HepG2 (cell line): ENCODE measurements around the gene ADGRB3. TPM values are rescaled to one million over a fixed set of nuclear protein-coding genes. Genes with fewer than 3 reads are reported as not detected.

Experiments
- ATAC-seq: fragments of 200-7000 bp; cut with Tn5 transposase; 3 replicates; pipeline ENCODE4 v1.9.1; 2020; ENCODE audit warnings: mild to moderate bottlenecking, moderate library complexity
- BruUV-seq: library from RNA; stranded (reverse); fragments of 400-500 nt; replicated peaks from 2 replicates; lab custom pipeline; 2021; lab: Mats Ljungman, UMichigan
- CTCF ChIA-PET: fragments of 300-600 bp; formaldehyde crosslinking; extraction: SDS; loops from one replicate; lab custom pipeline; 2021; ENCODE audit warnings: low total read pairs, inconsistent platforms, low intra/inter-chr PET ratio; lab: Yijun Ruan, JAX
- POLR2A ChIA-PET: fragments of 350-600 bp; sonication (Branson Sonifier 250); formaldehyde crosslinking; loops from one replicate; lab custom pipeline; 2020; ENCODE audit warnings: antibody characterized with exemption, inconsistent platforms; lab: Yijun Ruan, JAX
- DNase-seq: peaks from one replicate; pipeline ENCODE4 v3.0.0-alpha.2; 2015; ENCODE audit warnings: low spot score
- FAIRE-seq: peaks from 3 replicates; lab custom pipeline; 2011; peaks lifted over from hg19 to GRCh38; lab: Jason Lieb, UNC
- H2AFZ ChIP-seq: one replicate; pipeline ENCODE4 v1.6.1; 2011; ENCODE audit warnings: low read length, inconsistent platforms
- H3K27ac ChIP-seq: fragments of 300-600 bp; 3 replicates; pipeline ENCODE4 v1.8.0; 2011; ENCODE audit warnings: mixed run types, mild to moderate bottlenecking, mixed read lengths, low read length, inconsistent platforms; ENCODE audit not compliant: insufficient read depth; ENCODE audit errors: extremely low read length
- H3K27me3 ChIP-seq, 2 experiments: fragments of 200-600 bp in 1 of 2; 2 replicates in 1 of 2; 3 replicates in 1 of 2; pipeline versions ENCODE4 v1.6.0 to v1.8.0; 2011; ENCODE audit warnings: low read length in 2 of 2, mild to moderate bottlenecking in 2 of 2, moderate library complexity in 2 of 2, inconsistent platforms in 1 of 2; ENCODE audit not compliant: insufficient read depth in 2 of 2, control insufficient read depth in 1 of 2
- H3K36me3 ChIP-seq, 2 experiments: fragments of 200-600 bp in 1 of 2; replicated peaks in 1 of 2; 2 replicates in 1 of 2; 3 replicates in 1 of 2; pipeline versions ENCODE4 v1.5.1 to v1.8.0; 2011; ENCODE audit warnings: low read length in 2 of 2, inconsistent platforms in 1 of 2; ENCODE audit not compliant: insufficient read depth in 2 of 2, control insufficient read depth in 1 of 2
- H3K4me1 ChIP-seq: 2 replicates; pipeline ENCODE4 v1.5.1; 2012; ENCODE audit warnings: low read length, inconsistent platforms; ENCODE audit not compliant: insufficient read depth
- H3K4me2 ChIP-seq: 2 replicates; pipeline ENCODE4 v1.6.0; 2011; ENCODE audit warnings: low read depth, low read length, inconsistent platforms
- H3K4me3 ChIP-seq, 3 experiments: fragments of 200-600 bp in 1 of 3; sonication (generic), shearing (Covaris generic) in 1 of 3; replicated peaks in 1 of 3; 2 replicates each; pipeline ENCODE4 v1.5.1; 2011 to 2016; ENCODE audit warnings: low read length in 3 of 3, inconsistent platforms in 2 of 3, low read depth in 2 of 3, mild to moderate bottlenecking in 2 of 3, control low read depth in 1 of 3, mixed read lengths in 1 of 3; ENCODE audit not compliant: insufficient read depth in 1 of 3
- H3K79me2 ChIP-seq: one replicate; pipeline ENCODE4 v1.6.1; 2011; ENCODE audit warnings: low read length, inconsistent platforms; ENCODE audit not compliant: insufficient read depth
- H3K9ac ChIP-seq: 2 replicates; pipeline ENCODE4 v1.6.0; 2011; ENCODE audit warnings: mild to moderate bottlenecking, low read depth, low read length, inconsistent platforms; ENCODE audit not compliant: insufficient read depth
- H3K9me3 ChIP-seq: 2 replicates; pipeline ENCODE4 v1.5.1; 2012; ENCODE audit warnings: mild to moderate bottlenecking, low read length
- H4K20me1 ChIP-seq: 2 replicates; pipeline ENCODE4 v1.6.0; 2011; ENCODE audit warnings: inconsistent platforms, mild to moderate bottlenecking, low read length, moderate library complexity; ENCODE audit not compliant: insufficient read depth
- ARNT ChIP-seq: fragments of 450-650 bp; IDR thresholded peaks from 2 replicates; pipeline ENCODE4 v1.6.1; 2017
- ATF1 ChIP-seq: IDR thresholded peaks from 2 replicates; pipeline ENCODE4 v1.6.1; 2016; ENCODE audit warnings: mild to moderate bottlenecking, control low read depth
- BCL6 ChIP-seq: IDR thresholded peaks from 2 replicates; pipeline ENCODE4 v1.6.1; 2016; ENCODE audit warnings: missing genetic modification reagents, missing compliant biosample characterization
- CEBPB ChIP-seq: IDR thresholded peaks from 2 replicates; pipeline ENCODE4 v1.6.1; 2011; ENCODE audit warnings: low read depth, low read length, improper control_type of control experiment, borderline replicate concordance
- CHD2 ChIP-seq: IDR thresholded peaks from 2 replicates; pipeline ENCODE4 v1.6.1; 2011; ENCODE audit warnings: low read depth, low read length, improper control_type of control experiment
- DNMT1 ChIP-seq: sonication (generic); formaldehyde crosslinking; IDR thresholded peaks from 2 replicates; pipeline ENCODE4 v1.5.1; 2020; ENCODE audit warnings: mild to moderate bottlenecking, missing genetic modification reagents
- ETV5 ChIP-seq: IDR thresholded peaks from 2 replicates; pipeline ENCODE4 v1.6.1; 2018; ENCODE audit warnings: missing biosample characterization, missing genetic modification reagents, inconsistent platforms, borderline replicate concordance
- HOXA5 ChIP-seq: sonication (generic); formaldehyde crosslinking; IDR thresholded peaks from 2 replicates; pipeline ENCODE4 v1.4.0; 2020; ENCODE audit warnings: missing genetic modification reagents
- IKZF1 ChIP-seq: fragments of 450-650 bp; IDR thresholded peaks from 2 replicates; pipeline ENCODE4 v1.7.1; 2016
- RFX1 ChIP-seq: fragments of 450-650 bp; IDR thresholded peaks from 2 replicates; pipeline ENCODE4 v1.6.1; 2017
- TARDBP ChIP-seq: sonication (generic); formaldehyde crosslinking; IDR thresholded peaks from 2 replicates; pipeline ENCODE4 v1.8.0; 2022; ENCODE audit warnings: mild to moderate bottlenecking, missing genetic modification reagents
- TBL1XR1 ChIP-seq: fragments of 150-350 bp; IDR thresholded peaks from 2 replicates; pipeline ENCODE4 v1.6.1; 2014; ENCODE audit warnings: borderline replicate concordance, low read length; ENCODE audit not compliant: partially characterized antibody
- ZBTB38 ChIP-seq: sonication (generic); formaldehyde crosslinking; IDR thresholded peaks from 2 replicates; pipeline ENCODE4 v1.5.1; 2020; ENCODE audit warnings: mild to moderate bottlenecking, missing genetic modification reagents
- ZFP62 ChIP-seq: sonication (generic); formaldehyde crosslinking; IDR thresholded peaks from 2 replicates; pipeline ENCODE4 v1.4.0; 2020; ENCODE audit warnings: missing genetic modification reagents
- WGBS: methylation state at CpG from one replicate; pipeline ENCODE4 v1.1.6; 2017; ENCODE audit warnings: low lambda C conversion rate; 5-methylcytosine and 5-hydroxymethylcytosine counted together
- in situ Hi-C: cut with HindIII; loops from 2 replicates; pipeline ENCODE4 v1.10.0; 2017; ENCODE audit warnings: low pct_unique_long_range_greater_than_20kb; ENCODE audit not compliant: extremely low pct_ligation_motif_present
- intact Hi-C: fragments of 100-400 bp; cut with micrococcal nuclease; formaldehyde crosslinking; loops from one replicate; pipeline ENCODE4 v1.10.0; 2022; ENCODE audit not compliant: unreplicated experiment
- polyA plus RNA-seq, 8 experiments: library from polyadenylated mRNA; depleted of rRNA in 3 of 8; stranded (reverse) in 7 of 8; unstranded in 1 of 8; fragments of >200 nt; fragmentation: Illumina TruSeq in 4 of 8; extraction: Trizol in 4 of 8; gene quantifications; 2 replicates each; pipeline versions ENCODE4 v1.2.1 to v1.2.3, GENCODE V29; 2011 to 2016; ENCODE audit warnings: low read depth in 4 of 8, missing spikeins in 1 of 8, mixed read lengths in 1 of 8; ENCODE audit not compliant: insufficient read depth in 1 of 8
- total RNA-seq, 5 experiments: library from RNA; depleted of rRNA; stranded (reverse); fragments of >200 nt; fragmentation: Illumina TruSeq; extraction: Trizol; gene quantifications; 2 replicates each; pipeline ENCODE4 v1.2.3, GENCODE V29; 2016; ENCODE audit warnings: low read depth in 1 of 5
- TF ChIP-seq, protein P1 (sequence below): IDR thresholded peaks from 2 replicates; pipeline ENCODE4 v1.6.1; 2016; ENCODE audit warnings: missing genetic modification reagents, missing compliant biosample characterization

Gene ADGRB3
- total and polyA plus RNA-seq, 2 of the 13 experiments (the other 11 are each of a cell fraction or from before 2014, with no cell fraction given): not detected

DNA sequence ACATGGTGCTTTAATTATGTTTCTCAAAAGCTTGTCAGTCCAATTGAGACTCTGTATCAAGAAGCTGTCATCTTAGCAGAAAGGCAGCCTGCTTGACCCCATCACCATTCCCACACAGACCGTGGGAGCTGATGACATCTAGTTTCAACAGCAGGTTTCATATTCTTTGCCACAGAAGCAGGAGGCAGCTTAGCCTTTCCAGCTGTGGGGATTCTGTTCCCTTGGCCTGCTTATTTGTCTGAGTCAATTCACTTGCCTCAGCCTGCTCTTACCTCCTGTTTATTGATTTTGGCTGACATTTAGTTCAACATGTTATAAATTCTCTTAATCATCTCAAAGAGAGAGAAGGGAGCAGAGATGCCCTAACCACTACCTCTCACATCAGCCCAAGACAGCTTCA, 527.7 kb downstream of the ADGRB3 start:
- in situ Hi-C loops: no loop called here
- no peaks in the 10 kb centered on the region for H4K20me1 ChIP-seq
- H3K4me2 ChIP-seq: no peak overlapping the region
- no peak overlapping the region for H3K27ac ChIP-seq
- H3K4me1 ChIP-seq: no peaks in the 10 kb centered on the region
- DNase-seq (no peak), FAIRE-seq (no peak), ATAC-seq (no peak)
- H3K9me3 ChIP-seq: no peaks in the 10 kb centered on the region
- no peak overlapping the region for H3K4me3 ChIP-seq
- intact Hi-C loops: no loop called here
- ChIA-PET POLR2A (no interaction called here), CTCF (no interaction called here)
- no peak overlapping the region for H3K9ac ChIP-seq
- no peak overlapping the region for H2AFZ ChIP-seq
- TF ChIP-seq TARDBP (CRISPR knock-in tag) (no peak), TBL1XR1 (no peak), HOXA5 (CRISPR knock-in tag) (no peak), BCL6 (no peak), ARNT (no peak), IKZF1 (no peak)
- TF ChIP-seq, protein P1, sequence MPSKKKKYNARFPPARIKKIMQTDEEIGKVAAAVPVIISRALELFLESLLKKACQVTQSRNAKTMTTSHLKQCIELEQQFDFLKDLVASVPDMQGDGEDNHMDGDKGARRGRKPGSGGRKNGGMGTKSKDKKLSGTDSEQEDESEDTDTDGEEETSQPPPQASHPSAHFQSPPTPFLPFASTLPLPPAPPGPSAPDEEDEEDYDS (CRISPR knock-in tag): no peak
- no peaks in the 10 kb centered on the region for H3K79me2 ChIP-seq
- BruUV-seq: no TSS peak
- no peaks in the 10 kb centered on the region for H3K27me3 ChIP-seq
- no peaks in the 10 kb centered on the region for H3K36me3 ChIP-seq
- WGBS: 0% methylated on average over 1 of the region's 1 CpG

DNA sequence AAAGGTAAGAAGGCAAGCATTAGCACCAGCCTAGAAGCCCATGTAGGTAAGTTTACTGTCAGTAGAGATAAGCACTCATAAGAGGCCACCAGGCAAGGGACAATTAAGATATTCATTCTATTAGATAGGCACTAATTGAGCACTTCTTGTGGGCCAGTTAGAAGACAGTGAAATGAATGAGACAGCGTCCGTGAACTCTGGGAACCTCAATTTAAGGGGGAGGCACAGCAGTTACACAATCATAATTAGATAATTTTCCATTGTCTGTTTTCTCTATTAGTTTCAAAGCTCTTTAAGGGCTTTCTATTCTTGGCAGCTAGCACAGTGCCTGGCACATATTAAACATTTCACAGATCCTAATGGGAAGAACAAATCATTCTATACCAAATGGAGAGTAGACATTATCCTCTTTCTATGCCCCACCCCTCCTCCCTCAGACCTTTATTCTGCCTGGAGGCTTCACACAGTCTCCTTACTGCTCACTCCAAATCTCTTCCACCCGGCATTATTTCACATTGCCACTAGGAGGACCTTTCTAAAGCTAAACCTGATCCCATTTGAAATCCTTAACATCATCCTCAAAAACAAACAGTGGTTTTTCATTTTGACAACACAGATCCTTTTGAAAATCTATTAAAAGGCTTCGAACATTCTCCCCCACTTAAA, 529.6 kb downstream of the ADGRB3 start:
- intact Hi-C loops: no loop called here
- Histone ChIP-seq H3K4me2 (no peak overlapping the region), H2AFZ (no peak overlapping the region), H3K9ac (no peak overlapping the region), H3K36me3 (no peaks in the 10 kb centered on the region), H3K4me3 (no peak overlapping the region), H3K79me2 (no peaks in the 10 kb centered on the region), H4K20me1 (no peaks in the 10 kb centered on the region), H3K9me3 (no peaks in the 10 kb centered on the region), H3K4me1 (no peaks in the 10 kb centered on the region), H3K27ac (no peak overlapping the region), H3K27me3 (no peaks in the 10 kb centered on the region)
- no TSS peak for BruUV-seq
- in situ Hi-C loops: no loop called here
- ChIA-PET POLR2A (no interaction called here), CTCF (no interaction called here)
- WGBS: 0% methylated on average over 4 of the region's 4 CpGs
- no peak for DNase-seq
- TF ChIP-seq ZBTB38 (no peak), DNMT1 (CRISPR knock-in tag) (no peak), CHD2 (no peak), ATF1 (CRISPR knock-in tag) (no peak), ETV5 (no peak), RFX1 (no peak), ZFP62 (CRISPR knock-in tag) (no peak), CEBPB (no peak)
- TF ChIP-seq, all 625 proteins: peak for 0
- peak; percentile 72 for ATAC-seq
- FAIRE-seq: no peak
